Neural progenitor cell (in vitro differentiated cells): ENCODE results near the gene PYGO2. TPM values are rescaled to one million over a fixed set of nuclear protein-coding genes. Genes with fewer than 3 reads are reported as not detected.
A peak's percentile ranks its signal among the peaks of the same experiment; 100 is the strongest.

Experiments
- DNase-seq: peaks from one replicate; pipeline ENCODE4 v3.0.0-alpha.2; 2016; ENCODE audit warnings: low spot score
- H2AFZ ChIP-seq: fragments of 200-600 bp; sonication (generic); replicated peaks from 2 replicates; pipeline ENCODE4 v1.6.1; 2016; ENCODE audit warnings: antibody characterized with exemption
- H3F3A ChIP-seq: fragments of 200-600 bp; sonication (generic); 2 replicates; pipeline ENCODE4 v1.6.1; 2016; ENCODE audit warnings: antibody characterized with exemption, low read depth
- H3K27ac ChIP-seq: fragments of 200-600 bp; sonication (generic); 2 replicates; pipeline ENCODE4 v1.5.1; 2016; ENCODE audit warnings: mild to moderate bottlenecking
- H3K27me3 ChIP-seq: fragments of 200-600 bp; sonication (generic); 2 replicates; pipeline ENCODE4 v1.6.1; 2016; ENCODE audit warnings: mild to moderate bottlenecking, moderate library complexity
- H3K36me3 ChIP-seq: fragments of 200-600 bp; sonication (generic); 2 replicates; pipeline ENCODE4 v1.5.1; 2016
- H3K4me1 ChIP-seq: fragments of 200-600 bp; sonication (generic); 2 replicates; pipeline ENCODE4 v1.6.1; 2016; ENCODE audit warnings: mixed run types
- H3K4me2 ChIP-seq: fragments of 200-600 bp; sonication (generic); 2 replicates; pipeline ENCODE4 v1.6.1; 2016
- H3K4me3 ChIP-seq: fragments of 200-600 bp; sonication (generic); 2 replicates; pipeline ENCODE4 v1.5.1; 2016
- H3K79me2 ChIP-seq: fragments of 200-600 bp; sonication (generic); 2 replicates; pipeline ENCODE4 v1.6.1; 2016; ENCODE audit warnings: low read depth
- H3K9ac ChIP-seq: fragments of 200-600 bp; sonication (generic); 2 replicates; pipeline ENCODE4 v1.6.1; 2016
- H3K9me3 ChIP-seq: fragments of 200-600 bp; sonication (generic); 2 replicates; pipeline ENCODE4 v1.5.1; 2016; ENCODE audit warnings: low read depth
- H4K20me1 ChIP-seq: fragments of 200-600 bp; sonication (generic); 2 replicates; pipeline ENCODE4 v1.6.1; 2016; ENCODE audit warnings: low read depth
- H3K27ac Mint-ChIP-seq: 3 replicates; pipeline ENCODE4 v1.8.0; 2021; ENCODE audit warnings: mixed read lengths
- H3K27me3 Mint-ChIP-seq: 2 replicates; pipeline ENCODE4 v1.8.0; 2022; ENCODE audit warnings: low read depth, mild to moderate bottlenecking, inconsistent platforms, moderate library complexity, mixed read lengths; ENCODE audit not compliant: insufficient read depth
- H3K36me3 Mint-ChIP-seq: 3 replicates; pipeline ENCODE4 v1.8.0; 2021; ENCODE audit warnings: mixed read lengths
- H3K4me1 Mint-ChIP-seq: 3 replicates; pipeline ENCODE4 v1.8.0; 2021; ENCODE audit warnings: mixed read lengths
- H3K4me3 Mint-ChIP-seq: 3 replicates; pipeline ENCODE4 v1.8.0; 2021; ENCODE audit warnings: mild to moderate bottlenecking, moderate library complexity, mixed read lengths
- H3K9me3 Mint-ChIP-seq: 3 replicates; pipeline ENCODE4 v1.8.0; 2020; ENCODE audit warnings: mixed read lengths
- CTCF ChIP-seq: fragments of 200-600 bp; sonication (generic); IDR thresholded peaks from 2 replicates; pipeline ENCODE4 v1.5.1; 2017; ENCODE audit warnings: antibody characterized with exemption, mild to moderate bottlenecking
- EZH2 ChIP-seq: fragments of 200-600 bp; sonication (generic); IDR thresholded peaks from 2 replicates; pipeline ENCODE4 v1.6.1; 2017; ENCODE audit warnings: antibody characterized with exemption, mild to moderate bottlenecking, moderate library complexity
- EZH2phosphoT487 ChIP-seq: fragments of 200-600 bp; sonication (generic); IDR thresholded peaks from 2 replicates; pipeline ENCODE4 v1.6.1; 2017; ENCODE audit warnings: antibody characterized with exemption
- total RNA-seq: library from RNA; depleted of rRNA; stranded (reverse); fragments of >200 nt; gene quantifications from 2 replicates; pipeline ENCODE4 v1.2.3, GENCODE V29; 2015; ENCODE audit warnings: low replicate concordance

Gene PYGO2
- total RNA-seq, 1 donor from 2014 or later = 32.1 TPM

DNA sequence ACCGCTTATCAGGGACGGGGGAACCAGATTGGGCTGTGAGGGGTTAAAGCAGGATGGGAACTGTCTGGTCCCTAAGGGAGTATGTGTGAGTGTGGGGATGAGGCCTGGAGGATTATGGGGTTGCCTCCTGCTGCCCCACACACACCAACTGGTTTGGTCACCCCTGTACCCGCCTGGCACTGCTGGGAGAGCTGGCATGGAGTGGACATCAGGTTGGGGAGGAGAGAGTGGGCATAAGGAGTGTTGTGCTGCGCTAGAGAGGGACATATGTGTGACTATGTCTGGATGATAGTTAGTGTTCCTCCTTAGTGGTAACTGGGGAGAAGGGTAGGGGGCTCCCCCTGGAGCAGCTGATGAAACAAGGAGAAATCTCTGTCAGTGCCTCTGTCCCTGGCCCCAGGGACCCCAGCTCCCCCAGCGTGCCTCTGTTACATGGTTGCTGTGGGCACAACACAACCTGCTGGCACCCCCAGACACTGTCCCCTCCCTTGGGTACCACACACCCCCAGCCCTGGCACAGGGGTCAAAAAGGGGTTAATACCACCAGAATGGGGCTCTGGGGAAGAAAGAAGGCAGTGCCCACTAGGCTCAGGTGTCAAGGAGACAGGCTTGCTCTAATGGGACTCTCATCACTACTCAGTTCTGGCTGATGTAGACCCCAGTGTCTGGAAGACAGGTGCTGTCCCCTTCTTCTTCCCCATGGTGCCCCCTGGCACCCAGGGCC, 42.9 kb upstream of the PYGO2 start:
- TF ChIP-seq EZH2phosphoT487 (no peak), EZH2 (no peak), CTCF (no peak)
- H3K27me3 Mint-ChIP-seq = peaks cover 5% of the 10 kb centered on the region
- Histone ChIP-seq H3K9ac (no peak overlapping the region), H3K4me1 (peaks cover 30% of the 10 kb centered on the region), H3K4me2 (peak overlapping the region; percentile 98), H3K4me3 (peak overlapping the region; percentile 72), H3F3A (peaks cover 29% of the 10 kb centered on the region), H3K79me2 (peaks cover 38% of the 10 kb centered on the region), H3K9me3 (no peaks in the 10 kb centered on the region), H2AFZ (no peak overlapping the region), H3K27me3 (no peaks in the 10 kb centered on the region), H3K27ac (no peak overlapping the region), H3K36me3 (no peaks in the 10 kb centered on the region), H4K20me1 (no peaks in the 10 kb centered on the region)
- peaks cover 21% of the 10 kb centered on the region for H3K4me1 Mint-ChIP-seq
- DNase-seq = no peak
- peak overlapping the region; percentile 29 for H3K27ac Mint-ChIP-seq
- H3K9me3 Mint-ChIP-seq = peaks cover 2% of the 10 kb centered on the region
- H3K36me3 Mint-ChIP-seq = no peaks in the 10 kb centered on the region
- H3K4me3 Mint-ChIP-seq = peak overlapping the region; percentile 84

DNA sequence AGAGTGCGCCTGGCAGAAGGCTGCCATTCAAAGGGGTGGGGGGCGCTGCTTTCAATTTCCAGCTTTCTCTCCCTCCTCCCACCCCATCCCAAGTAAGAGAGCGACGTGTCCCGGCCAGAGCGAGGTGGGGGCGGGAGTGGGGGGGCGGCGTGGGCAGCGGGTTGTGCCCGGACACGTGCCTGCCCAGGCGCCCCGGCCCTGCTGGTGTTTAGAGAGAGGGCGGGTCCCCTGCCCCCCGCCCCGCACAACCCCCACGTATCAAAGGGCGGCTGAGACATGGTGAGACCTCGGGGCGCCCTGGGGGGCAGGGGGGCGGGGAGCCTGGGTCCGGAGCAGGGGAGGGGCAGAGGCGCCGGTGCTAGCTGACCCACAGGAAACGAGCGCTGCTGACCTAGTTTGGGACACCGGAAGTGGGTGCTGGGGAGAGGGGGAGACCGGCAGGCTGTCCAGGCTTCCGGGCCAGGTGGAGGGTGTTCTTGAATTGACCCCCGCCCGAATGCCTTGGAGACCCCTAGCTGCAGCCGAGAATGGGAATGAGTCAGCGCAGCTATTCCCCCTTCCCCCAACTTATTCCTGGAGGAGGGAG, 42.3 kb upstream of the PYGO2 start:
- no peak overlapping the region for H3K27ac ChIP-seq
- no peak overlapping the region for H2AFZ ChIP-seq
- peak; percentile 59 for DNase-seq

DNA sequence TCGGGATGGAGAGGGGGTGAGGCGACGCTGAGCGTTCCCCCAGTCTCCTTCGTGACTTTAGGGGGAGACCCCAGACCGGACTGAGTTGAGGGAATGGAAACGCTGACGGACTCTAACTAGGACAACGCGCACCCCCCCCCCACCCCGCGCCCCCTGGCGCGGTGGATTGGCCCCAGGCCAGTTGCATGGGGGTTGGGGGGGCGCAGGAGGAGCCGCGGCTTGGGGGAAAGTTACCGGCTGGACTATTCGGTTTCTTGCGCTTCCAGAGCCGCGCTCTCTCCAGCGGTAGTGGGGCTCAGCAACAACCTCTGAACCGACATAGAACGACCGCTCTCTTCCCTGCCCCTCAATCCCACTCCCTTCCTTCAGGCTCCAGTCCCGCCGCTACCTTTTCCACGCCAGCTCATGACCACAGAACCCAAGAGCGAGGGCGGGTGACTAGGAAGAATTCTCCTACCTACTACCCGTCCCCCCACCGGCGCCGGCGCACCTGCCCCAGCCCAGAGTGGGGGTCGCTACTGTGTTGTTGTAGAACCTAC, 41.7 kb upstream of the PYGO2 start:
- peaks cover 25% of the 10 kb centered on the region for H3K4me1 Mint-ChIP-seq
- H3K79me2 ChIP-seq = peaks cover 38% of the 10 kb centered on the region
- H4K20me1 ChIP-seq = no peaks in the 10 kb centered on the region
- TF ChIP-seq EZH2 = no peak
- no peak for TF ChIP-seq EZH2phosphoT487
- TF ChIP-seq CTCF = no peak
- H3K36me3 Mint-ChIP-seq = no peaks in the 10 kb centered on the region
- DNase-seq = peak; percentile 62
- no peak overlapping the region for H2AFZ ChIP-seq
- peaks cover 3% of the 10 kb centered on the region for H3K27me3 Mint-ChIP-seq
- no peak overlapping the region for H3K9ac ChIP-seq
- no peaks in the 10 kb centered on the region for H3K27me3 ChIP-seq
- H3F3A ChIP-seq = peaks cover 40% of the 10 kb centered on the region
- H3K27ac Mint-ChIP-seq = peak overlapping the region; percentile 87
- H3K4me3 ChIP-seq = peak overlapping the region; percentile 72
- peak overlapping the region; percentile 98 for H3K4me2 ChIP-seq
- no peaks in the 10 kb centered on the region for H3K36me3 ChIP-seq
- H3K9me3 Mint-ChIP-seq = peaks cover 2% of the 10 kb centered on the region
- H3K4me1 ChIP-seq = peaks cover 24% of the 10 kb centered on the region
- H3K4me3 Mint-ChIP-seq = peak overlapping the region; percentile 95
- H3K27ac ChIP-seq = no peak overlapping the region
- H3K9me3 ChIP-seq = no peaks in the 10 kb centered on the region

More for the DNA sequence above, 42.3 kb upstream of the PYGO2 start:
- H4K20me1 ChIP-seq = no peaks in the 10 kb centered on the region
- no peak overlapping the region for H3K9ac ChIP-seq
- Mint-ChIP-seq H3K9me3 (peaks cover 2% of the 10 kb centered on the region), H3K27me3 (peaks cover 3% of the 10 kb centered on the region), H3K4me3 (peak overlapping the region; percentile 95), H3K4me1 (peaks cover 23% of the 10 kb centered on the region), H3K27ac (peak overlapping the region; percentile 87), H3K36me3 (no peaks in the 10 kb centered on the region)
- peaks cover 35% of the 10 kb centered on the region for H3F3A ChIP-seq
- H3K9me3 ChIP-seq = no peaks in the 10 kb centered on the region
- no peaks in the 10 kb centered on the region for H3K36me3 ChIP-seq
- peak overlapping the region; percentile 98 for H3K4me2 ChIP-seq
- no peaks in the 10 kb centered on the region for H3K27me3 ChIP-seq
- peaks cover 38% of the 10 kb centered on the region for H3K79me2 ChIP-seq
- peak overlapping the region; percentile 72 for H3K4me3 ChIP-seq
- H3K4me1 ChIP-seq = peaks cover 28% of the 10 kb centered on the region
- no peak for TF ChIP-seq EZH2
